Measurements from ENCODE around the gene MLST8.
A peak's percentile ranks its signal among the peaks of the same experiment; 100 is the strongest.
"Not testable (repeated sequence)": the region's sequence is repeated elsewhere in the genome, so short reads cannot be mapped to it uniquely, and the experiment has no call there.

The MLST8 gene

DNA sequence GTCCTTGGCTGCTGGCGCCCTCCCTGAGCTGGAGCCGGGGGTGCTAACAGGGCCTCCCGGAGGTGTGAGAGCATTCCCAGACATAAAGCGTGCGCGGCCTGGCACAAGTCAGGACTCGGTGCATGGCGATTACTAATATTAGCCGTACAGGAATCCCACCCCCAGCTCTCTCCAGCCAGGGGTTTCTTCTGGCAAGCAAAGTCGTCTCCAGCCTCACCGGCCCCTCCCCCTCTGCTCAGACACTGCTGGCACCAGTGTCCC, 13.9 kb upstream of the MLST8 start:
- DNase-seq: no peak

- DNase-seq: no peak
These were observed 11.0 kb upstream of the MLST8 start for GRCh38 chr16:2194166-2194834.

DNA sequence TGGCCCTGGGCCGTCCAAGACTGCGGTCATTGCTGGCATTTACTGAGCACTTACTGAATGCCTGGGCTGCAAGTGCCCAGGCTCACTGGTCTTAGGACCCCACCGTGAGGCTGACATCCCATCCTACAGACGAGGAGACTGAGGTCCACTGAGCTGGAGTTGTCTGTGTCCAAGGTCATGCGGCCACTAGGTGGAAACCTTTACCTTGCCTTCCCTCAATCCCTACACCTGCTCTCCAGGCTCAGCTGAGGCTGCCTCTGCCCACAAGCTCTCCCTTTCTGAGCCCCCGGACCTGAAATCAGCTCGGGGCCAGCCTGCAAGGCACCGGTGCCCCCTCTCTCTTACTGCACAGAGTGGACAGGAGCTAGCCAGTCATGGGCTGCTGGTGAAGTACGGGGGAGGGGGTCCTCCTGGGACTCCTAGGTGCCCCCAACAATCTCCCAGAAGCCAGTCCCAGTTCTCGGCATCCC, 10.4 kb upstream of the MLST8 start:
- peak; percentile 26 for DNase-seq

DNA sequence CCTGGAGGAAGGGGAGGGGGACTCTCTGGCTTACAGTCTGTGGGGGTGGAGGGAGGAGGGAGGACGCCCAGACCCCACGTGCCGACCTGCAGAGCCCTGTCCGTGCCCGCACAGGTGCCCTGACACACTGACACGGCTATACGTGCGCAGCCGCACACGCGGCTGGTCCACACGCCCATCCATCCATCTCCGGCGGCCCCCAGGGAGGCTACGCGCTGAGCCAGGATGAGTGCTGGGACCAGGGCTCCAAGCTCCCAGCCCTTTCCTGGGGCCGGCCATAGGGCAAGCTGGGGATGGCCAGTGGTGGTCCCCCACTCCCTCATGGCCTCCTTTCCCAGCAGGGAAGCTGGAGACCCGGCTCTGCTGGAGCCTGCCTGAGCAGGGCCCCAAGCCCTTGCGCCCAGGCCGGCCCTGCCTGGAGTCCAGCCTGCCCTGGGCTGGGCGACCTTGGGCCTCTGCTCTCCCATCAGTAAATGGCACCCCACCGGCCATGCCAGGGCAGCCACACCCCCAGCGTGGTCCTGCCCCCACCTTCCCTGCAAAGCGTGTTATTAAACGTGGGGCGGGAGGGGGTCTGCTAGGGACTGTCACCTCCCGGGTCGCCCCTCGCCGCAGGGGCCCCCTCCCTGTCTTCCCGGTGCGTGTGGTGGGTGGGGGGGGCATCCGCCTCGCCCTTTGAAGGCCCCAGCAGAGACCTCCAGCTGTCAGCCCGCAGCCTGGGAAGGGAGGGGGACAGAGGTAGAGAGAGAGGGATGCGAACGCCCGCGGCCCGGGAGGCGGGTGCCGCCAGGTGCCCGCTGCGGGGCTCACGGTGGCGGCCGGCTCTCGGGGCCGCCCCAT, 9.7 kb upstream of the MLST8 start:
- no peak for DNase-seq

- no peak for DNase-seq
These were observed 8.9 kb upstream of the MLST8 start, which contains the start of gene CASKIN1 for GRCh38 chr16:2196162-2196980. Gene CASKIN1 (minus strand): TSS chr16:2196605. CDS start chr16:2196432, 173 bp downstream.

DNA sequence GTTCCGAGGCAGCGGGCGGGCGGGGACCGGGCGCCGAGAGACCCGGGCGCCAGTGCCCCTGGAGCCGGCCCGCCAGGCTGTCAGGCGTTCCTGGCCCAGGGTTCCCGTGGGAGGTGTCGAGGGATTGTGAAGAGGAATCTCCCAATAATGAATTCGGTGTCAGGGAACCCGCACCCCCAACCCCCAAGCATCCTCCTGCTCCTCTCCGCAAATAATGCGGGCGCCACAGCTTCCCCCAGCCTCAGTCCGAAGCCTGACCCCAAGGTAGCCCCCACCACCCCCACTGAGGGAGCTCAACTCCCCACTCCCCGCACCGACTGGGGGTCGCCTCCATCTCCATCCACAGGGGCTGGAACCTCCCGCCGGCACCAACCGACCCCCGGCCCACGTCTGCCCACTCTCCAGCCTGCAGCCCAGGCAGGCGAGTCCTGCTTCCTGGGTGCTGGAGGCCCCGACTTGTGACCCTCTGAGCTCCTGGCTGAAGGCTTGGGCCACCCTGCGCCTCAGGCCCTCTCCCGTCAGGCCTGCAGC, 8.2 kb upstream of the MLST8 start:
- DNase-seq: no peak

DNA sequence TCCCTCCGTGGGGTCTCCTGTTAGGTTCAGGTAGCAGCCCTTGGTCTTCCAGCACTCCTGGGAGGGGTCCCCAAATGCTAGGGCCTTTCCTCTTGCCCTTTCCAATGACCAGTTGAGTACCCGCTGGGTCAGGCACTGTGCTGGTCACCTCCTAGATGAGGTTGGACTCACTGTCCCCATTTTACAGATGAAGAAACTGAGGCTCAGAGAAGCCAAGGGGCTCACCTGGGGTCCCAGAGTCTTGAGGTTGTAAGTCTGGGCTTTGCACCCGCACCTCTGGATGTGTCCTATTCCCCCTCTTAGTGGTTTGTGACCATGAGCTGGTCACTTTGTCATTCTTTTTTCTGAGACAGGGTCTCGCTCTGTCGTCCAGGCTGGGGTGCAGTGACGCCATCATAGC, 7.5 kb upstream of the MLST8 start:
- DNase-seq: no peak

- DNase-seq: no peak
These were observed 7.0 kb upstream of the MLST8 start for GRCh38 chr16:2198283-2198682.

DNA sequence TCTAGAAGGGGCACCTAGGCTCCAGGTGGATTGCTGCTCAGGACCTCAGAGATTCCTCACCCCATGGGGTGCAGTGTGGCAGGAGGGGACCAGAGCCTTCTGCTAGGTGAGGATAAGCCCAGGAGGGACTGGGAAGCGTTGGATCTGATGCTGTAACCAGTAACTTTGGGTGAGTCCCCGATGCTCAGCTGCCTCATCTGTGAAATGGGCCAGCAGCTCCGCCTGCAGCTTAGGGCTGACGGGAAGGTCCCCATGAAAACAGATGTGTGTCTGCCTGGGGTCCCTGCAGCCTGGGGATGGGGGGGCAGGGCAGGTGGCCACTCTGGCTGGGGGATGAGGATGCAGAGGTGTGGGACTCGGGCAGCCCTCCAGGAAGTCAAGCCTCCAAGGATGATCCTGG, 6.2 kb upstream of the MLST8 start:
- no peak for DNase-seq

- DNase-seq: no peak
These were observed 5.6 kb upstream of the MLST8 start for GRCh38 chr16:2199621-2200139.

DNA sequence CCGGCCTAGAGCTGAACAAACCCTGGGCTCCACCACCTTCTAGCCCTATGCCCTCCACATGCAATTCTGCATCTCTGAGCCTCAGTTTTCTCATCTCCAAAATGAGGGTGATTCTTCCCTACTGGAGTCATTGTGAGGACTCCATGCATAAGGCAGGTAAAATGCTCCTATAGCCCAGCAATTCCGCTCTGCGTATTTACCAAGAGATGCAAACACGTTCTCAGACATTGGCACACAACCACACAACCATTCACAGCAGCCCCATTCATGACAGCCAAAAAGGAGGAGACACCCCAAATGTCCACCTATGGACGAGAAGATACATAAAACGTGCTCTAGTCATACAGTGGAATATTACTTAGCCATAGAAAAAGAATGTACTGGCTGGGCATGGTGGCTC, 4.9 kb upstream of the MLST8 start:
- no peak for DNase-seq

GRCh38 chr16:2203119-2203688, 2.0 kb upstream of the MLST8 start:
- DNase-seq: not testable (repeated sequence)

DNA sequence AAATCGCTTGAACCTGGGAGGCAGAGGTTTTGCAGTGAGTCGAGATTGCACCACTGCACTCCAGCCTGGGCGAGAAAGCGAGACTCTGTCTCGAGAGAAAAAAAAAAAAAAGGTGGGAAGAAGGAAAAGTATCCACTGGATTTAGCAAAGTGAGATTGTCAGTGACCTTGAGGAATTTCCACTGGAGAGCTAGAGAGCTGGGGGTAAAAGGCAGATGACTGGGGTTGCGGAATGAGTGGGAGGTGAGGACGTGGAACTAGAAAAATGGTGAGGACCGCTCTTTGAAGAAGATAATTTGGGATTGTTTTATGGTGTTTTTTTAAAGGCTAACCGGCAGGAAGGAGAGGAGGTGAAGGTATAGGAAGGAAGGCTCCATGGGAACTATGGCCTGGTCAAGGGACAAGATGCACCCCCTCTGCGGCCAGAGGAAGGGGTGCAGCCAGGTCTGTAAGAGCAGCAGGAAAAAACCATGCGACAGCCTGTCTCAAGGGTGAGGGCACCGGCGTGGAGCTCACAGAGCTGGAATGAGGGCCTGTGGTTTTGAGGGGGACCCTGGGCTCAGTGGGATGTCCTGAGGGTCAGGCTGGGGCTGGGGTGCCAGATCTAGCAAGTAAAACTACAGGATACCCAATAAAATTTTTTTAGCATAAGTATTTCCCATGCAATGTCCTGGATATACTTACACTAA, 694 bp upstream of the MLST8 start:
- peak; percentile 57 for DNase-seq

DNA sequence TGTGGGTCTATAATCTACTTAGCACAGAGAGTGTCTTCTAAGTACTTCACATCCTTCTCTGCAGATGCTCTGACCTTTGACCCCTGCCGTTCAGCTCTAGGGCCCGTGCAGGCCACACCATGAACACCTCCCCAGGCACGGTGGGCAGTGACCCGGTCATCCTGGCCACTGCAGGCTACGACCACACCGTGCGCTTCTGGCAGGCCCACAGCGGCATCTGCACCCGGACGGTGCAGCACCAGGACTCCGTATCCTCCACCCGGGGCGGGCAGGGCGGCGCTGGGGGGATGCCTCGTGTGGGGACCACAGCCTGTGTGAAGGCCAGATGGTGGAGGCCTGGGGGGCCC, 686 bp downstream of the MLST8 start:
- no peak for DNase-seq

- peak; percentile 9 for DNase-seq
These were observed 1.1 kb downstream of the MLST8 start for GRCh38 chr16:2206420-2206779.

DNA sequence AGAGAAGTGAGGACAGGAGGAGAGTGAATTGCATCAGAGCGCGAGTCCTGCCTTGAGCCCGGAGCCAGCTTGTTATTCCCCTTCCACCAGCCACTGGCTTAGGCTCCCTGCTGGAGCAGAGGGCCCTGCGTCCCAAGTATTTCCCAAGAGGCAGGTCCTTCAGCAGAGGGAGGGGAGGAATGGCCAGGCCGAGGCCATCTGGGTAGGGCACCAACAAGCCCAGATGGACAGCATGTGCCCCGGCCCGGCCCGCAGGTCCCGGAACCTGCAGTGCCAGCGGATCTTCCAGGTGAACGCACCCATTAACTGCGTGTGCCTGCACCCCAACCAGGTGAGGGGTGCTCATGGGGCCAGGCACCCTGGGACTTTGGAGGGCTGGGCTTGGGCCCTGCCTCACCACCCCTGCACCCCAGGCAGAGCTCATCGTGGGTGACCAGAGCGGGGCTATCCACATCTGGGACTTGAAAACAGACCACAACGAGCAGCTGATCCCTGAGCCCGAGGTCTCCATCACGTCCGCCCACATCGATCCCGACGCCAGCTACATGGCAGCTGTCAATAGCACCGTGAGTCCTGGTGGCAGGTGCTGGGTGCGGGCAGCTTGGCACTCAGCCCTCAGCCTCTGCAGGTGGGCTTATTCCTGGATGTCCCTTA, 1.7 kb downstream of the MLST8 start:
- DNase-seq: no peak

DNA sequence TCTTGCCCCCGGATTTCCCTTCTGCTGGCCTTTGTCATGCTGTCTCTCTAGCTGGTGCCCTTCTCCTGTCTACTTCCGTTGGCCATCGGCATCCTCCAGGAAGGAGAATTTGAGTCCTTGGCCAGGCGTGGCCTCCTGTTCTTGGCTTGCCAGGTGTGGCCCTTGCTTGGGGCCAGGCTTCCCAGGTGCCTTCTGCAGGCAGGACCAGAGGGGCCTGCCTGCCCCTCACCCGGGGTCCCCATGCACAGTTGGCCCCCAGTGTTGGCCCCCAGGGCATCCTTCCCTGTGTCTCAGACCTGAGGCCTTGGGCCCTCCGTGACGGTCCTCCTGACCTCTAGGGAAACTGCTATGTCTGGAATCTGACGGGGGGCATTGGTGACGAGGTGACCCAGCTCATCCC, 2.6 kb downstream of the MLST8 start:
- no peak for DNase-seq

GRCh38 chr16:2208308-2208707, 3.1 kb downstream of the MLST8 start:
- DNase-seq: no peak

DNA sequence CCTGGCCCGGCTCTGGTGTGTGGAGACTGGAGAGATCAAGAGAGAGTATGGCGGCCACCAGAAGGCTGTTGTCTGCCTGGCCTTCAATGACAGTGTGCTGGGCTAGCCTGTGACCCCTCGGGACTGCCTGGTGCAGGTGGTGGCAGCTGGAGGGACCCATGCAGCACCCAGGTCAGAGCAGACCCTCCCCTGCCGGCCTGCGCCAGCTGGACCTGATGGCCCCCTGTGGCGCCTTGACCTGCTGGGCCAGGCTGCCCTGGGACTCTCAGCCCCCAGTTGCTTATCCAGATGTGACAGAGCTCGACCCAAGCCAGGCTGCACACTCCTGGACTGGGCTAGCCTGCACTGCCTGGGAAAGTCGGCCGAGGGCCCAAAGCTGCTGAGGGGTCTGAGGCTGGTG, 3.5 kb downstream of the MLST8 start:
- DNase-seq: no peak

GRCh38 chr16:2209258-2210008, 4.2 kb downstream of the MLST8 start:
- DNase-seq: no peak

GRCh38 chr16:2210009-2210332, 4.7 kb downstream of the MLST8 start:
- no peak for DNase-seq

All from GF-D8 (cell line).